LHCN-M2 (cell line): ENCODE data around the gene OTOF. TPM values are rescaled to one million over a fixed set of nuclear protein-coding genes. Genes with fewer than 3 reads are reported as not detected.

Experiments used
- DNase-seq: peaks from one replicate; pipeline ENCODE4 v3.0.0-alpha.2; 2012; ENCODE audit warnings: low read depth
- total RNA-seq: library from RNA; depleted of rRNA; stranded (reverse); fragments of >200 nt; gene quantifications from 2 replicates; pipeline ENCODE4 v1.2.3, GENCODE V29; 2014

The OTOF gene
- total RNA-seq, 1 experiment from 2014 or later = 0.06 TPM

DNA sequence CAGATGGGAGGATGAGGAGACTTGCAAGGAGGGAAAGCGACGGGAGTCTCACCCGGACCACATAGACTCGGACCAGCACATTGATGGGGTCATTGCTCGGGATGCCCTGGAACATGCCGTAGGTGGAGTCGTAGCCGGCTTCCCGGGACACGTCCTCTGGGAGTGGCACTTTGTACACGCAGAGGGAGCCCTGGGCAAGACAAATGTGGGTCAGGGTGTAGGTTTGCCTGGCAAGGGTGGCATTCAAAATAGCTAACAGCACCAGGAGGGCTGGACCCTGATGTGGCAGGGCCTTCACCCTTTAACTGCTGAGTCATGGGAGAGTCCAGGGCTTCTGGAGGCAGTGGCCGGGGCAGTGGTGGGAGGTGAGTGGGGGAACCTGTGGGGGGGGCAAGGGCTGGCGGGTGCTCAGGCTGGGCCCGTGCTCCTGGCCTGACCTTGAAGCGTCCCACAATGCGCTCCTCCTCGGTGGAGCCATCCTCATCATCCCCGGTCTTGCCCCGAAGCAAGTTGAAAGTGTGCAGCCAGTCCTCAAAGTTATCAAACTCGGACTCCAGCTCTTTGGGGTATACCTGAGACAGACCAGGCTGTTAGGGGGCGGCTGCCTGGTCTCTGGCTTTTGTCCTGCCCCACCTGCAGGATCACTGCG, 11.1 kb downstream of the OTOF start:
- DNase-seq = no peak

DNA sequence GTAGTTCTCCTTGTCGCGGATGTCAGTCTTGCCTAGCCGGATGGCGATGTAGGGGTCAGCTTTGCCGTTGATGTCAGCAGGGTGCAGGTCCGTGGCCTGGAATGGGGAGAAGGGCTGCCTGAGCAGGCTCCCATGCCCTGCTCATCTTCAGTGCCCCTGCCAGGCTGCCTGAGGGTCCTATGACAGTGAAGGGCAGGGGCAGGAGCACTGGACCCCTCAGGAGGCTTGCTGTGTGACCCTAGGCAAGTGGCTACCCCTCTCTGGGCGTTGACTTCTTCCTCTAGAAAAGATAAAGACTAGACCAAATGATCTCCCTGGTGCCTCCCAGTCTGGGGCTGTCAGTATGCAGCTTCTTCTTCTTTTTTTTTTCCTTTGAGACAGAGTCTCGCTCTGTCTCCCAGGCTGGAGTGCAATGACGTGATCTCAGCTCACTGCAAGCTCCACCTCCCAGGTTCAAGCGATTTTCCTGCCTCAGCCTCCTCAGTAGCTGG, 11.9 kb downstream of the OTOF start:
- DNase-seq = no peak

GRCh38 chr2:26465266-26465925, 12.5 kb downstream of the OTOF start:
- DNase-seq = no peak

DNA sequence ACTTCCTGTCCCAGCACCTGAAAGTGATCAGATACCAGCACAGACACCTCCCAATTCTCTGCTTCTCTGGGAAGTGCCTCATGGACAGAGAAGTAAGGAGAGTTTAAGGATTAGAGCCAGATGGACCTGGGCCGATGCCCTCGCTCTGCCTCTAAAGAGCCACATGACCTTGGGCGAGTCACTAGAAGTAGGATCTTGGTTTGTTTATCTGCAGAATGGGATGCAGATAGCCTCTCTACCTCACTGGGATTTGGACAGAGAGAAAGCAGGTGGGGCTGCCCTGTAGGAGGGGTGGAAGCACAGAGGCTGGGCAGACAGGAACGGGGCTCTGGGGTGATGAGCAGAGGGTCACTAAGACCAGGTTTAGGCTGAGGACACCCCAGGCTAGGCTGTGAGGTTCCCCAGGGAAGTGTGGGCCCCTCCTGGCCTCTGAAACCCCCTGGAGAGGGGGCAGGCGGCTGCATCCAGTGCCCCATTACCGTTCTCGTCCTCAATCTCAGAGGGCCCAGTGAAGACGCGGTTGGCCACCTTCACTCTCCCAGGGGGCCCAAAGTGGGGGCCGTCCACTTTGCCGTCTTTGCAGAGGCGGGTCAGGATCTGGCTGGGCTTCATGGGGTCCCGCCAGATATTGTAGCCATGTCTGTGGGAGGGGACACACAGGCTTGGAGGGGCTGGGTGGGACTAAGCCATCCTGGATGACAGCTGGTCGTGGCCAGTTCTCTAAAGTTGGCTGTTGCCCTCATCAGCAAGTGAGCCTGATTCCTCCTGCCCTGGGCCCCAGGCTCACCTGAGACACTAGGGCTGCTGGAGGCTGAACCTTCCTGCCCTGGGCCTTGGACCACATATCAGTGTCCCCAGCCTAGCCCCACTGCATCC, 13.3 kb downstream of the OTOF start:
- DNase-seq = no peak

GRCh38 chr2:26463244-26464192, 14.4 kb downstream of the OTOF start:
- no peak for DNase-seq

DNA sequence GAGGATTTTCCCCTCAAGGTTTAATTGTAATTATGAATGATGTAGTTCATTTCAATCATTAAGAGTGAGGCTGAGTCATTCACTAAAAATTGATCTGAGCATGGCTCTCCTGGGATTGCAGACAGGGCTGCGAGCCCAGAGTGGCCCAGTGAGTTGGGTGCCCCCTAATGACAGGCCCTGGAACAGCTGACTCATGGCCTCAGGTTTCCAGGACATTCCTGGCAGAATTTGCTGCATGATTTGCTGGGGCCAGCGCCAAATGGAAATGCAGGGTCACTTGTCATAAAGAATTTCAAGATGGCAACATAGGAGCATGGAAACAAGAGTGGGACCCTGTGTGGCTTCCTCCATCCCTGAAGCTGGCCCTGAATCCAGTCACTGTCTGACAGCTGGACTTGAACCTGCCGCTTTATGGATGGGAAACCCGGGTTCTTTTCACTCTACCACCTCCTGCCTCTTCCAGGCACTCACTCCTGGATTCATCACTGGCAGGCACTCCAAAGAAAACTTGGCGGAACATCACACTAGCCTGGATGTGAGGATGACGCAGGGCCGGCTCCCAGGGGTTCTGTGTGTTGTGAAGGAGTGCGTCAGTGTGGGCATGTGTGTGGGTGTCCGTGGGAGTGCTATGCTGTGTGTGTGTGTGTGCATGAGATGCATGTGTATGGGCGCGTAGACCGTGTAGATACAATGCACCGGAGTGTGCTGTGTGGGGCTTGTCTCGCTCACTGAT, 15.2 kb downstream of the OTOF start:
- DNase-seq = peak; percentile 58

DNA sequence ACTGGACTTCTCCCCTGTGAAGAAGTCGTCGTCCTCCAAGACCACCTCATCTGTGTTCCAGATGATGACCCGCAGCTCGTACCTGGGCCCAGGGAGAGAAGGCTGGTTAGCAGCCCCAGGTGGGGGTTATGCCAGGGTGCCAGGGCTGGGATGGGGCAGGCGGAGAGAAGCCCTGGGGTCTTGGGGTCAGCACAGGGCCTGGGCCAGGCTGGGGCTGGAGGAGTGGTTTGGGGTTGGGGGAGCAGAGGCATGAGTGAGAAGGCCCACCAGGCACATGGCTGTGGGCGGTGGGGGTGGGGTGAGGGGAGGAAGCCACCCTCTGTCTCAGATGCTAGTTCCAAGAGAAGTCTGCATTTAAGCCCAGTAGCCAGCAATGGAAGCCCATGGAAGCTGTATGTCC, 15.8 kb downstream of the OTOF start:
- no peak for DNase-seq

DNA sequence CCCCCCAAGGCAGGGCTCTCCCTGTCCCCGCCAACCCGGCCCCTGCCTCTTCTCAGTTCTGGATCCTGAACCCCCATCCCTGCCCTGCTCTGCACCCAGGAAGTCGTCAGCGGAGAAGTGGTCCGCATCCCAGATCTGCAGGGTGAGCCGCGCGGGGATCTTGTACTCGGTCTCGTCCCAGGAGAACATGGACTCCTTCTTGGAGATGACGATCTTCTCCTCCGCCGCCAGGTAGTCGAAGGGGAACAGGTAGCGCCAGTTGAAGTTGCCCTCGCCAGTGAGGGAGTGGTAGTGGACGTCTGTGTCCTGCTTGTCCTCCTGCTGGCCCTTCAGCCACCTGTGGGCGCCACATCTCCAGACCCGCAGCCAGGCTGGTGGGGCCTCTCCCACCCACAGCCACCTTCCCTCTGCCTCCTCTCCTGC, 16.3 kb downstream of the OTOF start:
- no peak for DNase-seq

DNA sequence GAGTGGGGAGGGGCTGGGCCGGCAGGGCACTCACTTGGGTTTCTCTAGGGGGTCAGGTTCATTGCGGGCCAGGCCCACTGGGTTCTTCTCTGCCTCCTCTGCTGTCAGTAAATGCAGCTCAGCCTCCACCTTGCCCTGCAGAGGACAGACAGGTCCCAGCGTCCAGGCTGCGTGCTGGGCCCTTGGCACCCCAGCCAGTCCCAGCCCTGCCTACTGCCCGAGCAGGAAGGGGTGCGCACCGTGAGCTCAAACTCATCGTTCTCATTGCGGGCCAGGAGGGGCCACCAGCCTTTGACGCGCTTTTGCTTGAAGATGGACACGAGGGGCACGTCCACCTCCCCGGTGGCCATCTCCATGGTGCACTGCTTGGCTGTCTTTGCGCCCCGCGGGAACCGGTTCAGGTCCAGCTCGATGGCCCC, 17.3 kb downstream of the OTOF start:
- no peak for DNase-seq

GRCh38 chr2:26459991-26460612, 17.8 kb downstream of the OTOF start:
- no peak for DNase-seq

GRCh38 chr2:26458365-26459042, 19.4 kb downstream of the OTOF start:
- DNase-seq = no peak

DNA sequence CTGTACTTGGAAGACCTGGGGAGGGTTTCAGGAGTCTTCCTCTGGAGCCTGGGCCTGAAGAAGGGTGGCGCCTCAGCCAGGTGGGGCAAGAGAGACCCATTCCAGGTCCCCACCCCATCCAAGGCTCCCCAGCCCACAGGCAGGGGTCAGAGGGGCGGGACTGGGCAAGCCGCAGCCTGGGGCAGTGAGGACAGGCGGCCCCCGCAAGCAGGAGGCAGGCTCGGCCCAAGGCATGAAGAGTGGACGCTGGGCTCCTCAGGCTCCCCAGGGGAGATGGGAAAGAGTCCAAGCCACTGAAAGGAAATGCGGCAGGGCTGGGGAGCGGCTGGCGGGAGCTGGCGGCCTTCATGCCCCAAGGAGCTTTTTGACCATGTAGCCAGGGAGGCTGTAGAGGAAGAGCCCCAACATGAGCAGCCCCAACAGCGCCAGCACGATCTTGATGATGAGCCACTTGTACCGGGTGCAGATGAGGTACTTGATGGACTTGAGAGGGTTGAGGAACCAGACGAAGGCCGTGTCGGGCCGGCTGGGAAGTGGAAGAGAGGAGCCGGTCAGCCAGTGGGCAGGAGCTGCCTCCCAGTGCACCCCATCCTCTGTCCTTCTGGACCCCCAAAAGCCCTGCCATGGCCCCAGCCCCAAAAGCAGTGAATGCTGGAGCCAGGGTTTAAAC, 20.1 kb downstream of the OTOF start:
- DNase-seq = no peak

DNA sequence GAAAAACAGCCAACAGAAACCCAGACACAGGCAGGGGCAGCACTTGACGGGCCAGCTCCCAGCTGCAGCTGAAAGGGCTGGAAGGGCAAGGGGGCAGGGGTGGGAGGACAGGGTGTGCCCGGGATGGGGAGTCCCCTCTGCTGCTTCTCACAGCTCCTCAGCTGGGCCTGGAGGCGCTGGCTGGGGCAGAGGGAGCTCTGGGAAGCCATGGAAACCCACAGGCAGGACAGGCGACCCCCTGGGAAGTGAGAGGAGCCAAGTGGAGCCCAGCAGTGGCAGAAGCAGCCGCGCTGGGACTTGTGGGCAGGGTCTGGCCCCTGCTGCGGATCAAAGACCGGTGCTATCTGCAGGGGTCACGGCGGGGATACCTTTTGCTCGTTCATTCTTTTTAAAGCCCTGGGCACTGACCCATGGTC, 20.7 kb downstream of the OTOF start:
- DNase-seq = no peak

GRCh38 chr2:26456440-26457250, 21.3 kb downstream of the OTOF start:
- DNase-seq = no peak

GRCh38 chr2:26455670-26456439, 22.1 kb downstream of the OTOF start:
- no peak for DNase-seq

DNA sequence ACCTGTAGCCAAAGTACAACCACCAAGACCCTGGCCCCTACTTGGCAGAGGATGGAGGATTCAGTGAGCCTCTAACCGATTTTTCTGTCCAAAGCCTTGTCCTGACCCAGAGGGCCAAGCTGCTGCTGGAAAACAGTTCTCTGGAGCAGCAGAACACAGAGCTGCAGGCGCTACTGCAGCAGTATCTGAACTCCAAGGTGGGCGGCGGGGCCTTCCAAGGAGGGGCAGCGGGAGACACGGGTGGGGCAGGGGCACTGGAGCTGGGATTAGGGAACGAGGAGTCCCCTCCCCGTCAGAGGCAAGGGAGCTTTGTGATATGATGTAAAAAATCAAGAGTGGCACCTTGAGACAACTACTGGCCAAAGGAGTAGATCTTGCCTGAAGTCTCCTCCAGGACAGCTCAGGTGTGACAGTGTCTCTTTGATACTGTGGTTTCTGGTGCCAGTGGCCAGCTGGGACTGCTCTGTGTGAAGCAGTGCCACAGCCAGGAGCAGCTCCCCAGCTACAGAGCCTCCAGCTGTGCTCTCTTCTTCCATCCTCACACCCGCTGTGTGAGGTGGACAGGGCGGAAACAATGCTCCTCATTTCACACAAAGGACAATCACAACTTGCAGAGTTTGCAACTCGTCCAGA, 22.8 kb downstream of the OTOF start:
- no peak for DNase-seq

GRCh38 chr2:26454561-26455001, 23.3 kb downstream of the OTOF start:
- no peak for DNase-seq
